GM12878 (cell line): ENCODE data around the gene SSR2. TPM values are rescaled to one million over a fixed set of nuclear protein-coding genes. Genes with fewer than 3 reads are reported as not detected.

ENCODE experiments used
- ATAC-seq: fragments of 200-7000 bp; cut with Tn5 transposase; 3 replicates; pipeline ENCODE4 v1.9.1; 2020; ENCODE audit warnings: mild to moderate bottlenecking, moderate library complexity
- BruUV-seq: library from RNA; stranded (reverse); fragments of 400-500 nt; replicated peaks from 2 replicates; lab custom pipeline; 2021; lab: Mats Ljungman, UMichigan
- CTCF ChIA-PET: fragments of 300-600 bp; sonication (Branson Sonifier 250); formaldehyde crosslinking; extraction: SDS; loops from one replicate; lab custom pipeline; 2021; ENCODE audit warnings: inconsistent platforms; lab: Yijun Ruan, JAX
- POLR2A ChIA-PET: fragments of 350-600 bp; formaldehyde crosslinking; extraction: SDS; loops from one replicate; lab custom pipeline; 2021; ENCODE audit warnings: inconsistent platforms; lab: Charles Lee
- RAD21 ChIA-PET: fragments of 300-600 bp; sonication (Branson Sonifier 250); formaldehyde crosslinking; loops from one replicate; lab custom pipeline; 2023; ENCODE audit warnings: antibody characterized with exemption; ENCODE audit not compliant: unreplicated experiment; lab: Charles Lee
- SMC1A ChIA-PET: fragments of 300-600 bp; sonication (Branson Sonifier 250); formaldehyde crosslinking; loops from one replicate; lab custom pipeline; 2023; ENCODE audit not compliant: unreplicated experiment, uncharacterized antibody; lab: Charles Lee
- DNase-seq: peaks from one replicate; pipeline ENCODE4 v3.0.0-alpha.2; 2011; ENCODE audit warnings: low read depth, low spot score
- FAIRE-seq: peaks from 3 replicates; lab custom pipeline; 2011; peaks lifted over from hg19 to GRCh38; lab: Jason Lieb, UNC
- H2AFZ ChIP-seq: 2 replicates; pipeline ENCODE4 v1.6.0; 2011; ENCODE audit warnings: low read depth, low read length, control low read depth; ENCODE audit not compliant: control insufficient read depth
- H3K27ac ChIP-seq: 2 replicates; pipeline ENCODE4 v1.5.1; 2011; ENCODE audit warnings: control low read depth; ENCODE audit not compliant: control insufficient read depth, insufficient read depth
- H3K27me3 ChIP-seq, 2 experiments: replicated peaks in 1 of 2; 2 replicates each; pipeline versions ENCODE4 v1.6.0 to v1.6.1; 2011; ENCODE audit warnings: low read length in 1 of 2; ENCODE audit not compliant: control insufficient read depth in 2 of 2, insufficient read depth in 2 of 2
- H3K36me3 ChIP-seq, 2 experiments: 2 replicates each; pipeline ENCODE4 v1.5.1; 2011; ENCODE audit warnings: low read length in 1 of 2; ENCODE audit not compliant: control insufficient read depth in 2 of 2, insufficient read depth in 2 of 2
- H3K4me1 ChIP-seq: 2 replicates; pipeline ENCODE4 v1.6.1; 2011; ENCODE audit warnings: mild to moderate bottlenecking, low read length, moderate library complexity, mixed read lengths; ENCODE audit not compliant: control insufficient read depth, insufficient read depth
- H3K4me2 ChIP-seq: 2 replicates; pipeline ENCODE4 v1.6.0; 2011; ENCODE audit warnings: control low read depth; ENCODE audit not compliant: control insufficient read depth, insufficient read depth
- H3K4me3 ChIP-seq: fragments of 200-600 bp; sonication (generic); 2 replicates; pipeline ENCODE4 v1.5.1; 2016
- H3K79me2 ChIP-seq: 2 replicates; pipeline ENCODE4 v1.6.0; 2011; ENCODE audit warnings: low read length; ENCODE audit not compliant: control insufficient read depth, insufficient read depth
- H3K9ac ChIP-seq: 2 replicates; pipeline ENCODE4 v1.8.0; 2011; ENCODE audit warnings: low read length, control low read depth, mixed read lengths; ENCODE audit not compliant: control insufficient read depth, insufficient read depth
- H3K9me3 ChIP-seq: replicated peaks from 3 replicates; pipeline ENCODE4 v1.5.1; 2011; ENCODE audit warnings: mild to moderate bottlenecking, low read length; ENCODE audit not compliant: control insufficient read depth, insufficient read depth
- H4K20me1 ChIP-seq: 2 replicates; pipeline ENCODE4 v1.6.0; 2011; ENCODE audit not compliant: control insufficient read depth, insufficient read depth
- CBFB ChIP-seq: IDR thresholded peaks from 2 replicates; pipeline ENCODE4 v1.6.1; 2016; ENCODE audit warnings: antibody characterized with exemption, low read depth
- CREB1 ChIP-seq: IDR thresholded peaks from 2 replicates; pipeline ENCODE4 v1.6.1; 2012; ENCODE audit warnings: low read depth, mild to moderate bottlenecking, inconsistent platforms
- IKZF2 ChIP-seq, 2 experiments: fragments of 450-650 bp; IDR thresholded peaks; 2 replicates each; pipeline ENCODE4 v1.6.1; 2017; ENCODE audit warnings: mild to moderate bottlenecking in 2 of 2, moderate library complexity in 2 of 2
- RB1 ChIP-seq: fragments of 450-650 bp; formaldehyde crosslinking; IDR thresholded peaks from 2 replicates; pipeline ENCODE4 v1.6.1; 2017; ENCODE audit warnings: mild to moderate bottlenecking, borderline replicate concordance
- SMAD5 ChIP-seq: IDR thresholded peaks from 2 replicates; pipeline ENCODE4 v1.6.1; 2016; ENCODE audit warnings: antibody characterized with exemption, low read depth
- SREBF1 ChIP-seq: IDR thresholded peaks from 2 replicates; pipeline ENCODE4 v1.6.1; 2012; ENCODE audit warnings: mild to moderate bottlenecking, low read length
- STAT3 ChIP-seq: IDR thresholded peaks from 2 replicates; pipeline ENCODE4 v1.6.1; 2011; ENCODE audit warnings: low read depth, low read length, improper control_type of control experiment
- YBX1 ChIP-seq: fragments of 450-650 bp; IDR thresholded peaks from 2 replicates; pipeline ENCODE4 v1.6.1; 2016; ENCODE audit warnings: antibody characterized with exemption
- WGBS: methylation state at CpG from one replicate; pipeline ENCODE4 v1.1.6; 2016; ENCODE audit warnings: low lambda C conversion rate; ENCODE audit not compliant: insufficient replicate concordance, insufficient coverage; ENCODE audit errors: missing lambda C conversion rate; 5-methylcytosine and 5-hydroxymethylcytosine counted together
- in situ Hi-C: fragments of 300-500 bp; cut with MboI; formaldehyde crosslinking; loops from 9 replicates; pipeline ENCODE4 v1.14.3; 2018; ENCODE audit warnings: mixed read lengths
- intact Hi-C: fragments of 100-400 bp; cut with micrococcal nuclease; formaldehyde crosslinking; loops from one replicate; pipeline ENCODE4 v1.14.2; 2022; ENCODE audit not compliant: unreplicated experiment
- polyA plus RNA-seq, 11 experiments: library from polyadenylated mRNA; depleted of rRNA in 4 of 11; unstranded in 6 of 11; stranded (reverse) in 5 of 11; fragments of >200 nt; fragmentation: Nextera tagmentation in 4 of 11; fragmentation: Illumina TruSeq in 1 of 11; extraction: Ambion mirVana in 4 of 11; extraction: Trizol in 1 of 11; gene quantifications; 1 replicate in 1 of 11; 2 replicates in 10 of 11; pipeline versions ENCODE4 v1.2.1 to v1.2.3, GENCODE V29; 2011 to 2016; ENCODE audit warnings: inconsistent platforms in 2 of 11, missing spikeins in 2 of 11, low read depth in 1 of 11
- total RNA-seq, 4 experiments: library from RNA; depleted of rRNA in 3 of 4; stranded (reverse); fragments of >200 nt in 3 of 4; fragmentation: Illumina TruSeq in 1 of 4; extraction: Trizol in 1 of 4; gene quantifications; 2 replicates each; pipeline versions ENCODE4 v1.2.1 to v1.2.3, GENCODE V29; 2013 to 2021
- TF ChIP-seq, protein P1 (sequence below): fragments of 450-650 bp; IDR thresholded peaks from 2 replicates; pipeline ENCODE4 v1.6.1; 2016; ENCODE audit warnings: mild to moderate bottlenecking
- TF ChIP-seq, protein P2 (sequence below): fragments of 450-650 bp; IDR thresholded peaks from 2 replicates; pipeline ENCODE4 v1.6.1; 2017; ENCODE audit warnings: mild to moderate bottlenecking
- TF ChIP-seq, protein P3 (sequence below): IDR thresholded peaks from 2 replicates; pipeline ENCODE4 v1.6.1; 2012; ENCODE audit warnings: low read depth, low read length, improper control_type of control experiment
- TF ChIP-seq, protein P4 (sequence below): fragments of 450-650 bp; IDR thresholded peaks from 2 replicates; pipeline ENCODE4 v1.6.1; 2017; ENCODE audit warnings: mild to moderate bottlenecking, moderate library complexity
- TF ChIP-seq, protein P5 (sequence below): fragments of 450-650 bp; IDR thresholded peaks from 2 replicates; pipeline ENCODE4 v1.6.1; 2017; ENCODE audit warnings: low read depth, mild to moderate bottlenecking, moderate library complexity

SSR2 gene
- total and polyA plus RNA-seq, 10 of the 15 experiments (the other 5 are each of a cell fraction or from before 2014, with no cell fraction given), result 207 to 553 (median 315) TPM

DNA sequence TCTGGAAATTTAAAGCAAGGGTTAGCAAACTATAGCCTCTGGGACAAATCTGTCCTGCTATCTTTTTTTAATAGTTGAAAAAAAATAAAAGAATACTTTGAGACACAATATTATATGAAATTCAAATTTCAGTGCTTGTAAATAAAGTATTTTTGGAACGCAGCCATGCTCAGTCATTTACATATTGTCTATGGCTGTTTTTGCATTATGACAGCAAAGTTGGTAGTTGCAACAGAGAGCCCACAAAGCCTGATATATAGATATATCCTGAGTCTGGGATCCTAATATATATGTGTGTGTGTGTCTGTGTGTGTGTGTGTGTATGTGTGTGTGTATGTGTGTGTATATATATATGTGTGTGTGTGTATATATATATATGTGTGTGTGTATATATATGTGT lies 20.8 kb downstream of the SSR2 start (continued):
- TF ChIP-seq SREBF1 (no peak), RB1 (no peak), SMAD5 (no peak)
- TF ChIP-seq, protein P1, sequence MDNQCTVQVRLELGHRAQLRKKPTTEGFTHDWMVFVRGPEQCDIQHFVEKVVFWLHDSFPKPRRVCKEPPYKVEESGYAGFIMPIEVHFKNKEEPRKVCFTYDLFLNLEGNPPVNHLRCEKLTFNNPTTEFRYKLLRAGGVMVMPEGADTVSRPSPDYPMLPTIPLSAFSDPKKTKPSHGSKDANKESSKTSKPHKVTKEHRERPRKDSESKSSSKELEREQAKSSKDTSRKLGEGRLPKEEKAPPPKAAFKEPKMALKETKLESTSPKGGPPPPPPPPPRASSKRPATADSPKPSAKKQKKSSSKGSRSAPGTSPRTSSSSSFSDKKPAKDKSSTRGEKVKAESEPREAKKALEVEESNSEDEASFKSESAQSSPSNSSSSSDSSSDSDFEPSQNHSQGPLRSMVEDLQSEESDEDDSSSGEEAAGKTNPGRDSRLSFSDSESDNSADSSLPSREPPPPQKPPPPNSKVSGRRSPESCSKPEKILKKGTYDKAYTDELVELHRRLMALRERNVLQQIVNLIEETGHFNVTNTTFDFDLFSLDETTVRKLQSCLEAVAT, result no peak
- TF ChIP-seq, all 136 proteins: peak for 0

DNA sequence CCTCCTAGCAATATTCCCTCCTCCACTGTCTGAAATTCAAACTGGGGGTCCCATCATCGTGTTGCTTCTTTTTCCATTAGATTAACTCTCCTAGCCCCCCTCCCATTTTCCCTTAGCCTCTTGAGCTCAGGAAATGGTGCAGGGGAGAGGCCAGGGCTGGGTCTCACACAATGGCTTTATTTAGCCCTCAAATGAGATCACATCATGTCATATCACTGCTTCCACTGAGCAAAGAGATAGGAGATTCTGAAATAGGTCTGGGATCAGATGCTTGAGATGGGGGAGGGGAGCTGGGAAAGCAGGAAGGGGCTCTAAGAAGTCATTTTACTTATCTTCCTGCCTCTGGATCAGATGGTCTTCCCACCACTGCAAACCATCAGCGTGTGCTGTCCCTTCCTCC lies 24.6 kb downstream of the SSR2 start:
- WGBS, result 33% methylated on average over 2 of the region's 2 CpGs
- H2AFZ ChIP-seq, result no peak overlapping the region
- H3K79me2 ChIP-seq, result no peaks in the 10 kb centered on the region
- CTCF ChIA-PET, result interaction anchor here (1.0 to 1.4 kb wide), 4 partner anchors 58 to 70 kb away, joined by 3 to 11 read pairs (median 4); no protein-coding TSS in a partner anchor
- no peak overlapping the region for H3K27ac ChIP-seq
- no peaks in the 10 kb centered on the region for H3K9me3 ChIP-seq
- no peaks in the 10 kb centered on the region for H4K20me1 ChIP-seq
- FAIRE-seq (no peak), ATAC-seq (no peak), DNase-seq (no peak)
- SMC1A ChIA-PET, result interaction anchor here (1.0 to 1.9 kb wide), 3 partner anchors 9 to 70 kb away, joined by 3 to 4 read pairs (median 3); no protein-coding TSS in a partner anchor
- no peaks in the 10 kb centered on the region for H3K27me3 ChIP-seq
- in situ Hi-C loops (no loop called here), intact Hi-C loops (no loop called here)
- RAD21 ChIA-PET, result interaction anchor here (0.8 to 1.9 kb wide), 2 partner anchors 58 to 70 kb away, joined by 3 to 4 read pairs; no protein-coding TSS in a partner anchor
- no peaks in the 10 kb centered on the region; a peak in 1 of 4 replicates for H3K36me3 ChIP-seq
- H3K4me3 ChIP-seq, result no peak overlapping the region
- POLR2A ChIA-PET, result interaction anchor here (0.6 to 1.0 kb wide), 2 partner anchors 61 to 73 kb away, joined by 3 to 4 read pairs; no protein-coding TSS in a partner anchor
- no peak overlapping the region for H3K4me2 ChIP-seq
- H3K4me1 ChIP-seq, result no peaks in the 10 kb centered on the region
- no peak overlapping the region for H3K9ac ChIP-seq
- no TSS peak for BruUV-seq
- no peak for TF ChIP-seq IKZF2 (IDR thresholded peaks at IDR 0.05)
- TF ChIP-seq, protein P2, sequence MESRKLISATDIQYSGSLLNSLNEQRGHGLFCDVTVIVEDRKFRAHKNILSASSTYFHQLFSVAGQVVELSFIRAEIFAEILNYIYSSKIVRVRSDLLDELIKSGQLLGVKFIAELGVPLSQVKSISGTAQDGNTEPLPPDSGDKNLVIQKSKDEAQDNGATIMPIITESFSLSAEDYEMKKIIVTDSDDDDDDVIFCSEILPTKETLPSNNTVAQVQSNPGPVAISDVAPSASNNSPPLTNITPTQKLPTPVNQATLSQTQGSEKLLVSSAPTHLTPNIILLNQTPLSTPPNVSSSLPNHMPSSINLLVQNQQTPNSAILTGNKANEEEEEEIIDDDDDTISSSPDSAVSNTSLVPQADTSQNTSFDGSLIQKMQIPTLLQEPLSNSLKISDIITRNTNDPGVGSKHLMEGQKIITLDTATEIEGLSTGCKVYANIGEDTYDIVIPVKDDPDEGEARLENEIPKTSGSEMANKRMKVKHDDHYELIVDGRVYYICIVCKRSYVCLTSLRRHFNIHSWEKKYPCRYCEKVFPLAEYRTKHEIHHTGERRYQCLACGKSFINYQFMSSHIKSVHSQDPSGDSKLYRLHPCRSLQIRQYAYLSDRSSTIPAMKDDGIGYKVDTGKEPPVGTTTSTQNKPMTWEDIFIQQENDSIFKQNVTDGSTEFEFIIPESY, result no peak
- TF ChIP-seq CBFB, result no peak
- TF ChIP-seq, protein P3, sequence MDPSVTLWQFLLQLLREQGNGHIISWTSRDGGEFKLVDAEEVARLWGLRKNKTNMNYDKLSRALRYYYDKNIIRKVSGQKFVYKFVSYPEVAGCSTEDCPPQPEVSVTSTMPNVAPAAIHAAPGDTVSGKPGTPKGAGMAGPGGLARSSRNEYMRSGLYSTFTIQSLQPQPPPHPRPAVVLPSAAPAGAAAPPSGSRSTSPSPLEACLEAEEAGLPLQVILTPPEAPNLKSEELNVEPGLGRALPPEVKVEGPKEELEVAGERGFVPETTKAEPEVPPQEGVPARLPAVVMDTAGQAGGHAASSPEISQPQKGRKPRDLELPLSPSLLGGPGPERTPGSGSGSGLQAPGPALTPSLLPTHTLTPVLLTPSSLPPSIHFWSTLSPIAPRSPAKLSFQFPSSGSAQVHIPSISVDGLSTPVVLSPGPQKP, result no peak
- TF ChIP-seq SMAD5, result no peak
- TF ChIP-seq, protein P4, sequence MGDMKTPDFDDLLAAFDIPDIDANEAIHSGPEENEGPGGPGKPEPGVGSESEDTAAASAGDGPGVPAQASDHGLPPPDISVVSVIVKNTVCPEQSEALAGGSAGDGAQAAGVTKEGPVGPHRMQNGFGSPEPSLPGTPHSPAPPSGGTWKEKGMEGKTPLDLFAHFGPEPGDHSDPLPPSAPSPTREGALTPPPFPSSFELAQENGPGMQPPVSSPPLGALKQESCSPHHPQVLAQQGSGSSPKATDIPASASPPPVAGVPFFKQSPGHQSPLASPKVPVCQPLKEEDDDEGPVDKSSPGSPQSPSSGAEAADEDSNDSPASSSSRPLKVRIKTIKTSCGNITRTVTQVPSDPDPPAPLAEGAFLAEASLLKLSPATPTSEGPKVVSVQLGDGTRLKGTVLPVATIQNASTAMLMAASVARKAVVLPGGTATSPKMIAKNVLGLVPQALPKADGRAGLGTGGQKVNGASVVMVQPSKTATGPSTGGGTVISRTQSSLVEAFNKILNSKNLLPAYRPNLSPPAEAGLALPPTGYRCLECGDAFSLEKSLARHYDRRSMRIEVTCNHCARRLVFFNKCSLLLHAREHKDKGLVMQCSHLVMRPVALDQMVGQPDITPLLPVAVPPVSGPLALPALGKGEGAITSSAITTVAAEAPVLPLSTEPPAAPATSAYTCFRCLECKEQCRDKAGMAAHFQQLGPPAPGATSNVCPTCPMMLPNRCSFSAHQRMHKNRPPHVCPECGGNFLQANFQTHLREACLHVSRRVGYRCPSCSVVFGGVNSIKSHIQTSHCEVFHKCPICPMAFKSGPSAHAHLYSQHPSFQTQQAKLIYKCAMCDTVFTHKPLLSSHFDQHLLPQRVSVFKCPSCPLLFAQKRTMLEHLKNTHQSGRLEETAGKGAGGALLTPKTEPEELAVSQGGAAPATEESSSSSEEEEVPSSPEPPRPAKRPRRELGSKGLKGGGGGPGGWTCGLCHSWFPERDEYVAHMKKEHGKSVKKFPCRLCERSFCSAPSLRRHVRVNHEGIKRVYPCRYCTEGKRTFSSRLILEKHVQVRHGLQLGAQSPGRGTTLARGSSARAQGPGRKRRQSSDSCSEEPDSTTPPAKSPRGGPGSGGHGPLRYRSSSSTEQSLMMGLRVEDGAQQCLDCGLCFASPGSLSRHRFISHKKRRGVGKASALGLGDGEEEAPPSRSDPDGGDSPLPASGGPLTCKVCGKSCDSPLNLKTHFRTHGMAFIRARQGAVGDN, result no peak
- no peak for TF ChIP-seq YBX1
- TF ChIP-seq STAT3, result no peak
- TF ChIP-seq CREB1, result no peak
- TF ChIP-seq, protein P5, sequence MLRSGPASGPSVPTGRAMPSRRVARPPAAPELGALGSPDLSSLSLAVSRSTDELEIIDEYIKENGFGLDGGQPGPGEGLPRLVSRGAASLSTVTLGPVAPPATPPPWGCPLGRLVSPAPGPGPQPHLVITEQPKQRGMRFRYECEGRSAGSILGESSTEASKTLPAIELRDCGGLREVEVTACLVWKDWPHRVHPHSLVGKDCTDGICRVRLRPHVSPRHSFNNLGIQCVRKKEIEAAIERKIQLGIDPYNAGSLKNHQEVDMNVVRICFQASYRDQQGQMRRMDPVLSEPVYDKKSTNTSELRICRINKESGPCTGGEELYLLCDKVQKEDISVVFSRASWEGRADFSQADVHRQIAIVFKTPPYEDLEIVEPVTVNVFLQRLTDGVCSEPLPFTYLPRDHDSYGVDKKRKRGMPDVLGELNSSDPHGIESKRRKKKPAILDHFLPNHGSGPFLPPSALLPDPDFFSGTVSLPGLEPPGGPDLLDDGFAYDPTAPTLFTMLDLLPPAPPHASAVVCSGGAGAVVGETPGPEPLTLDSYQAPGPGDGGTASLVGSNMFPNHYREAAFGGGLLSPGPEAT, result no peak
